ENCODE results near the gene GLO1.

- TF ChIP-seq, protein P1, sequence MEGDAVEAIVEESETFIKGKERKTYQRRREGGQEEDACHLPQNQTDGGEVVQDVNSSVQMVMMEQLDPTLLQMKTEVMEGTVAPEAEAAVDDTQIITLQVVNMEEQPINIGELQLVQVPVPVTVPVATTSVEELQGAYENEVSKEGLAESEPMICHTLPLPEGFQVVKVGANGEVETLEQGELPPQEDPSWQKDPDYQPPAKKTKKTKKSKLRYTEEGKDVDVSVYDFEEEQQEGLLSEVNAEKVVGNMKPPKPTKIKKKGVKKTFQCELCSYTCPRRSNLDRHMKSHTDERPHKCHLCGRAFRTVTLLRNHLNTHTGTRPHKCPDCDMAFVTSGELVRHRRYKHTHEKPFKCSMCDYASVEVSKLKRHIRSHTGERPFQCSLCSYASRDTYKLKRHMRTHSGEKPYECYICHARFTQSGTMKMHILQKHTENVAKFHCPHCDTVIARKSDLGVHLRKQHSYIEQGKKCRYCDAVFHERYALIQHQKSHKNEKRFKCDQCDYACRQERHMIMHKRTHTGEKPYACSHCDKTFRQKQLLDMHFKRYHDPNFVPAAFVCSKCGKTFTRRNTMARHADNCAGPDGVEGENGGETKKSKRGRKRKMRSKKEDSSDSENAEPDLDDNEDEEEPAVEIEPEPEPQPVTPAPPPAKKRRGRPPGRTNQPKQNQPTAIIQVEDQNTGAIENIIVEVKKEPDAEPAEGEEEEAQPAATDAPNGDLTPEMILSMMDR (IDR thresholded peaks at IDR 0.05; ENCODE audit: low read length), result no peak
- TF ChIP-seq EZH2 (optimal IDR thresholded peaks at IDR 0.05; ENCODE audit: low read depth, low read length) (no peak), EZH2phosphoT487 (IDR thresholded peaks at IDR 0.05; ENCODE audit: low read length) (no peak)
Measured at GRCh38 chr6:38723783-38724182, 20.8 kb upstream of the GLO1 start.
